Endothelial cell of umbilical vein (primary cell): ENCODE data around the gene SMOC2. TPM values are rescaled to one million over a fixed set of nuclear protein-coding genes. Genes with fewer than 3 reads are reported as not detected.

ENCODE experiments used
- BruUV-seq: library from RNA; stranded (reverse); fragments of 400-500 nt; replicated peaks from 2 replicates; lab custom pipeline; 2021; lab: Mats Ljungman, UMichigan
- CTCF ChIA-PET: fragments of 300-600, 350-600 bp; sonication (Branson Sonifier 250); formaldehyde crosslinking; loops from one replicate; lab custom pipeline; 2021; ENCODE audit warnings: antibody characterized with exemption, inconsistent platforms; lab: Charles Lee
- POLR2A ChIA-PET: fragments of 300-600, 350-600 bp; sonication (Branson Sonifier 250); formaldehyde crosslinking; loops from one replicate; lab custom pipeline; 2021; ENCODE audit warnings: antibody characterized with exemption, inconsistent platforms; lab: Charles Lee
- DNase-seq: peaks from one replicate; pipeline ENCODE4 v3.0.0-alpha.2; 2011; ENCODE audit warnings: low read depth, low spot score
- FAIRE-seq: peaks from 2 replicates; lab custom pipeline; 2011; peaks lifted over from hg19 to GRCh38; lab: Jason Lieb, UNC
- H2AFZ ChIP-seq: 2 replicates; pipeline ENCODE4 v1.6.0; 2012; ENCODE audit warnings: low read depth, low read length, control low read depth, inconsistent platforms
- H3K27ac ChIP-seq: 2 replicates; pipeline ENCODE4 v1.5.1; 2011; ENCODE audit warnings: low read depth, mild to moderate bottlenecking, control low read depth, low read length, moderate library complexity; ENCODE audit not compliant: insufficient read depth
- H3K27me3 ChIP-seq, 2 experiments: 2 replicates each; pipeline versions ENCODE4 v1.6.0 to v1.6.1; 2011; ENCODE audit warnings: low read length in 2 of 2, mixed read lengths in 1 of 2; ENCODE audit not compliant: control insufficient read depth in 2 of 2, insufficient read depth in 2 of 2
- H3K36me3 ChIP-seq, 2 experiments: 2 replicates in 1 of 2; 3 replicates in 1 of 2; pipeline ENCODE4 v1.5.1; 2011; ENCODE audit warnings: low read length in 2 of 2, mild to moderate bottlenecking in 1 of 2, moderate library complexity in 1 of 2; ENCODE audit not compliant: control insufficient read depth in 2 of 2, insufficient read depth in 2 of 2; ENCODE audit errors: extremely low read depth in 1 of 2
- H3K4me1 ChIP-seq: 3 replicates; pipeline ENCODE4 v1.5.1; 2011; ENCODE audit warnings: mild to moderate bottlenecking, low read length; ENCODE audit not compliant: control insufficient read depth, insufficient read depth; ENCODE audit errors: extremely low read depth
- H3K4me2 ChIP-seq: 2 replicates; pipeline ENCODE4 v1.6.1; 2011; ENCODE audit warnings: low read length, control low read depth, mixed read lengths; ENCODE audit not compliant: insufficient read depth
- H3K4me3 ChIP-seq, 3 experiments: fragments of 200-600 bp in 1 of 3; sonication (generic), shearing (Covaris generic) in 1 of 3; replicated peaks in 1 of 3; 2 replicates each; pipeline ENCODE4 v1.5.1; 2011 to 2016; ENCODE audit warnings: control low read depth in 3 of 3, low read length in 3 of 3, mild to moderate bottlenecking in 2 of 3, inconsistent platforms in 1 of 3, low read depth in 1 of 3, moderate library complexity in 1 of 3; ENCODE audit not compliant: insufficient read depth in 1 of 3
- H3K79me2 ChIP-seq: 2 replicates; pipeline ENCODE4 v1.6.0; 2012; ENCODE audit warnings: low read length, inconsistent platforms; ENCODE audit not compliant: control insufficient read depth, insufficient read depth
- H3K9ac ChIP-seq: replicated peaks from 2 replicates; pipeline ENCODE3; 2011; ENCODE audit warnings: low read length, control low read depth; ENCODE audit not compliant: insufficient read depth; ENCODE audit errors: extremely low read depth
- H3K9me1 ChIP-seq: replicated peaks from 3 replicates; pipeline ENCODE4 v1.6.0; 2011; ENCODE audit warnings: mild to moderate bottlenecking, low read length; ENCODE audit not compliant: control insufficient read depth, insufficient read depth; ENCODE audit errors: extremely low read depth
- H3K9me3 ChIP-seq: replicated peaks from 2 replicates; pipeline ENCODE4 v1.5.1; 2012; ENCODE audit warnings: low read length, inconsistent platforms; ENCODE audit not compliant: control insufficient read depth, insufficient read depth
- H4K20me1 ChIP-seq: replicated peaks from 2 replicates; pipeline ENCODE3; 2011; ENCODE audit warnings: mild to moderate bottlenecking, low read length; ENCODE audit not compliant: control insufficient read depth, insufficient read depth; ENCODE audit errors: extremely low read depth
- CTCF ChIP-seq, 2 donors: IDR thresholded peaks; 1 replicate in 1 of 2; 2 replicates in 1 of 2; pipeline ENCODE4 v1.5.1; 2011; ENCODE audit warnings: low read length in 2 of 2, mild to moderate bottlenecking in 2 of 2, moderate library complexity in 2 of 2, control low read depth in 1 of 2, inconsistent platforms in 1 of 2, low read depth in 1 of 2; ENCODE audit not compliant: insufficient read depth in 1 of 2; ENCODE audit errors: extremely low read depth in 1 of 2
- EZH2 ChIP-seq: IDR thresholded peaks from 2 replicates; pipeline ENCODE4 v1.6.1; 2012; ENCODE audit warnings: borderline replicate concordance, low read depth, mild to moderate bottlenecking, moderate library complexity, low read length, inconsistent platforms; ENCODE audit not compliant: severe bottlenecking
- FOS ChIP-seq: IDR thresholded peaks from 2 replicates; pipeline ENCODE4 v1.6.1; 2011; ENCODE audit warnings: mild to moderate bottlenecking, low read length, moderate library complexity, borderline replicate concordance; ENCODE audit not compliant: insufficient read depth
- GATA2 ChIP-seq: IDR thresholded peaks from 2 replicates; pipeline ENCODE4 v1.7.0; 2011; ENCODE audit warnings: low read depth, mild to moderate bottlenecking, moderate library complexity, mixed read lengths, low read length; ENCODE audit not compliant: insufficient read length, insufficient read depth
- JUN ChIP-seq: IDR thresholded peaks from 2 replicates; pipeline ENCODE4 v1.6.1; 2011; ENCODE audit warnings: borderline replicate concordance, low read depth; ENCODE audit not compliant: insufficient read length, insufficient read depth
- MAX ChIP-seq: IDR thresholded peaks from 2 replicates; pipeline ENCODE4 v1.6.1; 2011; ENCODE audit not compliant: insufficient read depth, insufficient read length
- MYC ChIP-seq: IDR thresholded peaks from one replicate; pipeline ENCODE4 v1.6.1; 2011; ENCODE audit warnings: mild to moderate bottlenecking, low read depth, low read length
- POLR2A ChIP-seq: IDR thresholded peaks from 2 replicates; pipeline ENCODE4 v1.6.1; 2012; ENCODE audit warnings: low read depth, mild to moderate bottlenecking, control low read depth, low read length
- POLR2AphosphoS5 ChIP-seq: IDR thresholded peaks from 2 replicates; pipeline ENCODE4 v1.6.1; 2012; ENCODE audit warnings: low read depth, mild to moderate bottlenecking, control low read depth, low read length, moderate library complexity; ENCODE audit not compliant: insufficient read depth
- dilution Hi-C: fragments of 300-500 bp; cut with MboI; formaldehyde crosslinking; loops from one replicate; pipeline ENCODE4 v1.15.0; 2019; ENCODE audit warnings: low sequenced_read_pairs; ENCODE audit not compliant: extremely low pct_ligation_motif_present
- intact Hi-C: fragments of 100-400 bp; cut with micrococcal nuclease; formaldehyde crosslinking; loops from one replicate; pipeline ENCODE4 v1.10.0; 2022
- polyA plus RNA-seq, 4 experiments: library from polyadenylated mRNA; depleted of rRNA in 3 of 4; stranded (reverse) in 3 of 4; unstranded in 1 of 4; fragments of >200 nt; gene quantifications; 2 replicates each; pipeline versions ENCODE4 v1.2.1 to v1.2.3, GENCODE V29; 2011 to 2012; ENCODE audit warnings: missing spikeins in 1 of 4
- total RNA-seq: library from RNA; stranded (reverse); gene quantifications from 2 replicates; pipeline ENCODE4 v1.2.3, GENCODE V29; 2021

Gene SMOC2
- total and polyA plus RNA-seq, 2 donors (not counting 3 experiments of a cell fraction or from before 2014, with no cell fraction given): not detected

GRCh38 chr6:168506460-168506859 lies 65.5 kb downstream of the SMOC2 start:
- TF ChIP-seq EZH2: no peak
- TF ChIP-seq CTCF (IDR thresholded peaks at IDR 0.05; ENCODE audit: extremely low read depth in 1 of 2, insufficient read depth in 1 of 2, low read depth in 1 of 2, low read length in 2 of 2): no peak
- no peak for TF ChIP-seq POLR2A
- no peak for TF ChIP-seq GATA2
- no peak for TF ChIP-seq MAX
- no peak for TF ChIP-seq JUN
- no peak for TF ChIP-seq POLR2AphosphoS5
- TF ChIP-seq FOS: no peak
- TF ChIP-seq MYC: no peak
- CTCF ChIA-PET: no interaction called here
- H3K79me2 ChIP-seq: no peaks in the 10 kb centered on the region
- H2AFZ ChIP-seq: no peak overlapping the region
- POLR2A ChIA-PET: no interaction called here
- dilution Hi-C loops (no loop called here), intact Hi-C loops (no loop called here)
- no TSS peak for BruUV-seq
- H4K20me1 ChIP-seq: no peaks in the 10 kb centered on the region
- DNase-seq: no peak
- no peaks in the 10 kb centered on the region for H3K9me3 ChIP-seq
- H3K27me3 ChIP-seq: no peaks in the 10 kb centered on the region
- no peak overlapping the region for H3K27ac ChIP-seq
- H3K4me1 ChIP-seq: no peaks in the 10 kb centered on the region
- no peak for FAIRE-seq
- H3K4me3 ChIP-seq: no peak overlapping the region
- H3K9me1 ChIP-seq: no peaks in the 10 kb centered on the region
- no peaks in the 10 kb centered on the region for H3K36me3 ChIP-seq
- H3K4me2 ChIP-seq: no peak overlapping the region
- H3K9ac ChIP-seq: no peak overlapping the region
